Body of pancreas (tissue), 4 donors: ENCODE results near the gene CETP. TPM values are rescaled to one million over a fixed set of nuclear protein-coding genes. Genes with fewer than 3 reads are reported as not detected.

ENCODE experiments used
- ATAC-seq: fragments of 150-250 bp; one replicate; pipeline ENCODE4 v1.9.1; 2016
- DNase-seq, 4 donors: peaks; one replicate each; pipeline ENCODE4 v3.0.0-alpha.2; 2019
- H3K27ac ChIP-seq, 4 donors: fragments of 200-600 bp; sonication (generic); 1 replicate in 3 of 4; 2 replicates in 1 of 4; pipeline versions ENCODE4 v1.5.1 to v1.6.1; 2016 to 2019; ENCODE audit warnings: mild to moderate bottlenecking in 1 of 4, mixed read lengths in 1 of 4, moderate library complexity in 1 of 4
- H3K27me3 ChIP-seq, 2 donors: fragments of 200-600 bp; sonication (generic); one replicate each; pipeline ENCODE4 v1.6.0; 2016; ENCODE audit warnings: mild to moderate bottlenecking in 1 of 2
- H3K36me3 ChIP-seq, 2 donors: fragments of 200-600 bp; sonication (generic); replicated peaks in 1 of 2; 2 replicates each; pipeline ENCODE4 v1.5.1; 2016; ENCODE audit warnings: low read depth in 2 of 2; ENCODE audit not compliant: insufficient read depth in 1 of 2
- H3K4me1 ChIP-seq: fragments of 200-600 bp; sonication (generic); one replicate; pipeline ENCODE4 v1.6.0; 2016
- H3K4me3 ChIP-seq, 2 donors: fragments of 200-600 bp; sonication (generic); 1 replicate in 1 of 2; 2 replicates in 1 of 2; pipeline ENCODE4 v1.5.1; 2016 to 2019
- H3K9me3 ChIP-seq, 3 donors: fragments of 200-600 bp; sonication (generic); 1 replicate in 2 of 3; 2 replicates in 1 of 3; pipeline ENCODE4 v1.5.1; 2016
- CTCF ChIP-seq, 7 experiments: fragments of 450-650 bp in 4 of 7; fragments of 200-600 bp in 3 of 7; sonication (generic) in 3 of 7; IDR thresholded peaks; one replicate each; pipeline ENCODE4 v1.5.1; 2016 to 2019; ENCODE audit warnings: antibody characterized with exemption in 7 of 7
- POLR2A ChIP-seq, 3 donors: fragments of 450-650 bp; IDR thresholded peaks; one replicate each; pipeline ENCODE4 v1.6.1; 2016; ENCODE audit warnings: antibody characterized with exemption in 3 of 3, mild to moderate bottlenecking in 2 of 3
- WGBS, 2 donors: methylation state at CpG; one replicate each; pipeline ENCODE4 v1.1.5; 2017; 5-methylcytosine and 5-hydroxymethylcytosine counted together
- intact Hi-C: fragments of 100-400 bp; cut with DNase I; formaldehyde crosslinking; loops from one replicate; pipeline ENCODE4 v1.15.1; 2023
- total RNA-seq, 2 donors: library from RNA; depleted of rRNA; stranded (reverse); fragments of >200 nt; gene quantifications; one replicate each; pipeline ENCODE4 v1.1.0, GENCODE V29; 2016

The CETP gene
- total RNA-seq, 2 donors from 2014 or later, result 0.66 TPM; not detected in 1

- Histone ChIP-seq H3K27ac (no peak overlapping the region), H3K27me3 (no peaks in the 10 kb centered on the region), H3K4me1 (peaks cover 19% of the 10 kb centered on the region), H3K4me3 (no peak overlapping the region), H3K36me3 (no peaks in the 10 kb centered on the region), H3K9me3 (no peaks in the 10 kb centered on the region)
- 53 to 80% methylated on average over 2 of the region's 2 CpGs for WGBS, 2 donors
- TF ChIP-seq POLR2A (IDR thresholded peaks at IDR 0.05) (no peak), CTCF (IDR thresholded peaks at IDR 0.05) (no peak)
- DNase-seq (no peak), ATAC-seq (no peak)
- intact Hi-C loops, result no loop called here
Measured at GRCh38 chr16:56982695-56983094, 20.9 kb downstream of the CETP start.

- peaks cover 20% of the 10 kb centered on the region for H3K4me1 ChIP-seq
- intact Hi-C loops, result no loop called here
- no peak overlapping the region for H3K4me3 ChIP-seq
- ATAC-seq (no peak), DNase-seq (peak in 3 of 4 donors; percentile 31 to 52 (median 39))
- no peak overlapping the region for H3K27ac ChIP-seq
- no peaks in the 10 kb centered on the region for H3K27me3 ChIP-seq
- 67 to 75% methylated on average over 7 to 9 of the region's 9 CpGs for WGBS, 2 donors
- H3K36me3 ChIP-seq, result no peaks in the 10 kb centered on the region
- TF ChIP-seq CTCF (IDR thresholded peaks at IDR 0.05) (no peak), POLR2A (IDR thresholded peaks at IDR 0.05) (no peak)
- no peaks in the 10 kb centered on the region for H3K9me3 ChIP-seq
Measured at GRCh38 chr16:56983211-56983751, 21.5 kb downstream of the CETP start.

- peaks cover 30% of the 10 kb centered on the region for H3K4me1 ChIP-seq
- H3K4me3 ChIP-seq, result no peak overlapping the region
- 76 to 79% methylated on average over 6 of the region's 6 CpGs for WGBS, 2 donors
- ATAC-seq (no peak), DNase-seq (no peak)
- intact Hi-C loops, result no loop called here
- H3K27me3 ChIP-seq, result no peaks in the 10 kb centered on the region
- TF ChIP-seq POLR2A (IDR thresholded peaks at IDR 0.05) (no peak), CTCF (IDR thresholded peaks at IDR 0.05) (no peak)
- H3K36me3 ChIP-seq, result no peaks in the 10 kb centered on the region
- H3K9me3 ChIP-seq, result no peaks in the 10 kb centered on the region
- H3K27ac ChIP-seq, result no peak overlapping the region
Measured at GRCh38 chr16:56984639-56985038, 22.9 kb downstream of the CETP start.

- intact Hi-C loops, result no loop called here
- WGBS, 2 donors, result 75 to 84% methylated on average over 6 to 7 of the region's 7 CpGs
- Histone ChIP-seq H3K36me3 (no peaks in the 10 kb centered on the region), H3K4me3 (no peak overlapping the region), H3K9me3 (no peaks in the 10 kb centered on the region), H3K4me1 (peaks cover 36% of the 10 kb centered on the region), H3K27ac (no peak overlapping the region), H3K27me3 (no peaks in the 10 kb centered on the region)
- peak in 3 of 4 donors; percentile 30 to 49 (median 45) for DNase-seq
- no peak for ATAC-seq
- TF ChIP-seq POLR2A (IDR thresholded peaks at IDR 0.05) (no peak), CTCF (IDR thresholded peaks at IDR 0.05) (no peak)
Measured at GRCh38 chr16:56985288-56985961, 23.7 kb downstream of the CETP start.

- DNase-seq (no peak), ATAC-seq (no peak)
- H3K36me3 ChIP-seq, result no peaks in the 10 kb centered on the region
- intact Hi-C loops, result no loop called here
- H3K4me1 ChIP-seq, result peaks cover 41% of the 10 kb centered on the region
- no peak overlapping the region for H3K27ac ChIP-seq
- H3K9me3 ChIP-seq, result no peaks in the 10 kb centered on the region
- WGBS, 2 donors, result 80 to 95% methylated on average over 1 to 2 of the region's 2 CpGs
- H3K27me3 ChIP-seq, result no peaks in the 10 kb centered on the region
- TF ChIP-seq CTCF (IDR thresholded peaks at IDR 0.05) (no peak), POLR2A (IDR thresholded peaks at IDR 0.05) (no peak)
- H3K4me3 ChIP-seq, result no peak overlapping the region
Measured at GRCh38 chr16:56985962-56986360, 24.2 kb downstream of the CETP start.
